ENCODE data around the gene UIMC1. TPM values are rescaled to one million over a fixed set of nuclear protein-coding genes. Genes with fewer than 3 reads are reported as not detected.
"Not testable (repeated sequence)": the region's sequence is repeated elsewhere in the genome, so short reads cannot be mapped to it uniquely, and the experiment has no call there.

The UIMC1 gene
- total and polyA plus RNA-seq, 2 donors (not counting 1 experiment from before 2014, with no cell fraction given): 49.2 to 98.1 TPM

- H3K4me3 ChIP-seq (ENCODE audit: control extremely low read depth in 1 of 5, extremely low read depth in 1 of 5, insufficient read depth in 1 of 5, low read depth in 2 of 5, low read length in 4 of 5); DNase-seq; H2AFZ ChIP-seq (ENCODE audit: insufficient read depth, low read depth, low read length, poor library complexity, severe bottlenecking); H3K27me3 ChIP-seq (replicated peaks in 1 of 4; ENCODE audit: control extremely low read depth in 1 of 4, control insufficient read depth in 3 of 4, insufficient read depth in 4 of 4, low read length in 3 of 4); CTCF ChIA-PET; intact Hi-C loops (cut with micrococcal nuclease); H3K9me3 Mint-ChIP-seq (ENCODE audit: insufficient read depth); H3K4me2 ChIP-seq (replicated peaks; ENCODE audit: low read depth, low read length, poor library complexity, severe bottlenecking); H3K9ac ChIP-seq (ENCODE audit: low read length); H3K9me3 ChIP-seq (ENCODE audit: control extremely low read depth in 1 of 3, control insufficient read depth in 2 of 3, insufficient read depth in 1 of 3, low read length in 2 of 3); H4K20me1 ChIP-seq (ENCODE audit: control insufficient read depth, insufficient read depth, low read length, poor library complexity, severe bottlenecking); H3K4me3 Mint-ChIP-seq; POLR2A ChIA-PET; H3K27me3 Mint-ChIP-seq; ATAC-seq (ENCODE audit: low read depth); H3K27ac ChIP-seq (ENCODE audit: low read length in 2 of 2): not testable (repeated sequence)
- peak overlapping the region; percentile 10 for H3K27ac Mint-ChIP-seq
- Histone ChIP-seq H3K4me1 (ENCODE audit: control insufficient read depth in 2 of 2, insufficient read depth in 2 of 2, low read length in 2 of 2) (peaks cover 31 to 36% of the 10 kb centered on the region in 2 donors), H3K79me2 (ENCODE audit: control insufficient read depth, insufficient read depth, low read length) (peaks cover 86% of the 10 kb centered on the region), H3K36me3 (replicated peaks in 1 of 2; ENCODE audit: control extremely low read depth in 1 of 2, control insufficient read depth in 1 of 2, extremely low read depth in 1 of 2, insufficient read depth in 2 of 2, low read length in 1 of 2) (peaks cover 10 to 38% of the 10 kb centered on the region in 2 experiments)
- peaks cover 36% of the 10 kb centered on the region for H3K4me1 Mint-ChIP-seq
- 100% methylated on average over 13 of the region's 21 CpGs for WGBS (ENCODE audit: insufficient coverage)
Observed at GRCh38 chr5:176983593-176983992, 23.0 kb downstream of the UIMC1 start.

- H3K79me2 ChIP-seq (ENCODE audit: control insufficient read depth, insufficient read depth, low read length): peaks cover 82% of the 10 kb centered on the region
- H3K27me3 ChIP-seq (replicated peaks in 1 of 4; ENCODE audit: control extremely low read depth in 1 of 4, control insufficient read depth in 3 of 4, insufficient read depth in 4 of 4, low read length in 3 of 4); H3K4me3 ChIP-seq (ENCODE audit: control extremely low read depth in 1 of 5, extremely low read depth in 1 of 5, insufficient read depth in 1 of 5, low read depth in 2 of 5, low read length in 4 of 5); H3K9me3 ChIP-seq (ENCODE audit: control extremely low read depth in 1 of 3, control insufficient read depth in 2 of 3, insufficient read depth in 1 of 3, low read length in 2 of 3); ATAC-seq (ENCODE audit: low read depth); H3K27ac ChIP-seq (ENCODE audit: low read length in 2 of 2); H3K9ac ChIP-seq (ENCODE audit: low read length); POLR2A ChIA-PET; DNase-seq; H3K4me3 Mint-ChIP-seq; intact Hi-C loops (cut with micrococcal nuclease); H3K27me3 Mint-ChIP-seq; H2AFZ ChIP-seq (ENCODE audit: insufficient read depth, low read depth, low read length, poor library complexity, severe bottlenecking); H3K4me2 ChIP-seq (replicated peaks; ENCODE audit: low read depth, low read length, poor library complexity, severe bottlenecking); H4K20me1 ChIP-seq (ENCODE audit: control insufficient read depth, insufficient read depth, low read length, poor library complexity, severe bottlenecking); H3K9me3 Mint-ChIP-seq (ENCODE audit: insufficient read depth); CTCF ChIA-PET: not testable (repeated sequence)
- Mint-ChIP-seq H3K27ac (peak overlapping the region; percentile 10), H3K4me1 (peaks cover 32% of the 10 kb centered on the region)
- H3K4me1 ChIP-seq (ENCODE audit: control insufficient read depth in 2 of 2, insufficient read depth in 2 of 2, low read length in 2 of 2): peaks cover 29 to 36% of the 10 kb centered on the region in 2 donors
- H3K36me3 ChIP-seq (replicated peaks in 1 of 2; ENCODE audit: control extremely low read depth in 1 of 2, control insufficient read depth in 1 of 2, extremely low read depth in 1 of 2, insufficient read depth in 2 of 2, low read length in 1 of 2): peaks cover 10 to 38% of the 10 kb centered on the region in 2 experiments
- WGBS (ENCODE audit: insufficient coverage): 81% methylated on average over 6 of the region's 13 CpGs
Observed at GRCh38 chr5:176983112-176983511, 23.5 kb downstream of the UIMC1 start.

Data from B cell (primary cell).